DOHH2 (cell line): ENCODE measurements around the gene CLDN34.

Source experiments
- H3F3A ChIP-seq: fragments of 200-600 bp; sonication (generic), shearing (Covaris generic); 2 replicates; pipeline ENCODE4 v1.6.0; 2016; ENCODE audit warnings: antibody characterized with exemption, mild to moderate bottlenecking; ENCODE audit not compliant: control insufficient read depth, insufficient read depth
- H3K27ac ChIP-seq: fragments of 200-600 bp; sonication (generic); 2 replicates; pipeline ENCODE4 v1.5.1; 2014; ENCODE audit warnings: low read depth, mild to moderate bottlenecking, low read length, moderate library complexity
- H3K27me3 ChIP-seq: fragments of 200-600 bp; sonication (generic); 2 replicates; pipeline ENCODE4 v1.6.1; 2014; ENCODE audit warnings: mild to moderate bottlenecking, low read length, mixed read lengths; ENCODE audit not compliant: control insufficient read depth
- H3K36me3 ChIP-seq: fragments of 200-600 bp; sonication (generic); 2 replicates; pipeline ENCODE4 v1.6.1; 2014; ENCODE audit warnings: mild to moderate bottlenecking, low read length, moderate library complexity, mixed read lengths; ENCODE audit not compliant: control insufficient read depth
- H3K4me1 ChIP-seq: fragments of 200-600 bp; sonication (generic); 2 replicates; pipeline ENCODE4 v1.6.1; 2014; ENCODE audit warnings: mild to moderate bottlenecking, low read length, mixed read lengths; ENCODE audit not compliant: control insufficient read depth
- H3K4me2 ChIP-seq: fragments of 200-600 bp; sonication (generic); 2 replicates; pipeline ENCODE4 v1.6.0; 2014; ENCODE audit warnings: mild to moderate bottlenecking, low read length, moderate library complexity
- H3K4me3 ChIP-seq: fragments of 200-600 bp; sonication (generic); 2 replicates; pipeline ENCODE4 v1.5.1; 2014; ENCODE audit warnings: mild to moderate bottlenecking, low read length, mixed read lengths
- H3K79me2 ChIP-seq: fragments of 200-600 bp; sonication (generic); 2 replicates; pipeline ENCODE4 v1.6.1; 2014; ENCODE audit warnings: mild to moderate bottlenecking, low read length, mixed read lengths; ENCODE audit not compliant: control insufficient read depth
- H3K9me2 ChIP-seq: fragments of 200-600 bp; sonication (generic); replicated peaks from 2 replicates; pipeline ENCODE4 v1.6.1; 2014; ENCODE audit warnings: mild to moderate bottlenecking, low read length, mixed read lengths; ENCODE audit not compliant: control insufficient read depth
- H3K9me3 ChIP-seq: fragments of 200-600 bp; sonication (generic); 2 replicates; pipeline ENCODE4 v1.6.1; 2014; ENCODE audit warnings: antibody characterized with exemption, low read length, mixed read lengths; ENCODE audit not compliant: control insufficient read depth, insufficient read depth
- H4K20me1 ChIP-seq: fragments of 200-600 bp; sonication (generic); 2 replicates; pipeline ENCODE4 v1.6.0; 2014; ENCODE audit warnings: low read depth, mild to moderate bottlenecking, antibody characterized with exemption, low read length, moderate library complexity; ENCODE audit not compliant: control insufficient read depth, insufficient read depth
- CTCF ChIP-seq: fragments of 200-600 bp; sonication (generic); IDR thresholded peaks from one replicate; pipeline ENCODE4 v1.5.1; 2014; ENCODE audit warnings: antibody characterized with exemption, mild to moderate bottlenecking, low read depth, low read length; ENCODE audit not compliant: poor library complexity, severe bottlenecking
- EZH2phosphoT487 ChIP-seq: fragments of 200-600 bp; sonication (generic); IDR thresholded peaks from 2 replicates; pipeline ENCODE4 v1.6.1; 2017; ENCODE audit warnings: borderline replicate concordance, mild to moderate bottlenecking, antibody characterized with exemption, low read length, moderate library complexity, mixed read lengths

CLDN34 gene

GRCh38 chrX:9958183-9958582 is 9.0 kb upstream of the CLDN34 start:
- no peaks in the 10 kb centered on the region for H3K36me3 ChIP-seq
- H3K9me3 ChIP-seq = peaks cover under 1% of the 10 kb centered on the region; the same call in 1 of the 2 replicates
- no peaks in the 10 kb centered on the region for H3F3A ChIP-seq
- no peak overlapping the region for H3K27ac ChIP-seq
- no peaks in the 10 kb centered on the region for H3K79me2 ChIP-seq
- no peaks in the 10 kb centered on the region for H3K9me2 ChIP-seq
- H3K27me3 ChIP-seq = no peaks in the 10 kb centered on the region
- H3K4me2 ChIP-seq = peak overlapping the region; percentile 45
- H3K4me3 ChIP-seq = peak overlapping the region; percentile 25
- TF ChIP-seq CTCF (no peak), EZH2phosphoT487 (no peak)
- H4K20me1 ChIP-seq = no peaks in the 10 kb centered on the region
- peaks cover 30% of the 10 kb centered on the region for H3K4me1 ChIP-seq

- Histone ChIP-seq H3K79me2 (no peaks in the 10 kb centered on the region), H3K4me2 (no peak overlapping the region), H3K27ac (no peak overlapping the region), H3K27me3 (no peaks in the 10 kb centered on the region), H3K9me3 (no peaks in the 10 kb centered on the region), H3K4me1 (peaks cover 12% of the 10 kb centered on the region), H3K4me3 (no peak overlapping the region), H3K9me2 (no peaks in the 10 kb centered on the region), H3K36me3 (no peaks in the 10 kb centered on the region), H3F3A (no peaks in the 10 kb centered on the region), H4K20me1 (no peaks in the 10 kb centered on the region)
- no peak for TF ChIP-seq CTCF
- TF ChIP-seq EZH2phosphoT487 = no peak
Observed at GRCh38 chrX:9961750-9962149, 5.4 kb upstream of the CLDN34 start.

GRCh38 chrX:9977635-9978034 is 10.5 kb downstream of the CLDN34 start:
- H3K27me3 ChIP-seq = no peaks in the 10 kb centered on the region
- H3F3A ChIP-seq = 0 out of 2 replicates have a peak, but pooled peaks cover 4% of the 10 kb centered on the region
- H4K20me1 ChIP-seq = no peaks in the 10 kb centered on the region
- no peaks in the 10 kb centered on the region for H3K79me2 ChIP-seq
- H3K4me3 ChIP-seq = no peak overlapping the region
- no peaks in the 10 kb centered on the region for H3K9me3 ChIP-seq
- H3K4me2 ChIP-seq = no peak overlapping the region
- no peak for TF ChIP-seq CTCF
- TF ChIP-seq EZH2phosphoT487 = no peak
- no peaks in the 10 kb centered on the region for H3K36me3 ChIP-seq
- no peak overlapping the region for H3K27ac ChIP-seq
- H3K4me1 ChIP-seq = peaks cover 22% of the 10 kb centered on the region
- H3K9me2 ChIP-seq = no peaks in the 10 kb centered on the region

GRCh38 chrX:9980401-9980800 is 13.2 kb downstream of the CLDN34 start:
- no peaks in the 10 kb centered on the region for H3K79me2 ChIP-seq
- peak overlapping the region; percentile 86 for H3K27ac ChIP-seq
- H3K4me2 ChIP-seq = peak overlapping the region; percentile 59
- H3K4me1 ChIP-seq = peaks cover 22% of the 10 kb centered on the region
- H3K9me3 ChIP-seq = no peaks in the 10 kb centered on the region
- H3K27me3 ChIP-seq = no peaks in the 10 kb centered on the region
- H4K20me1 ChIP-seq = no peaks in the 10 kb centered on the region
- TF ChIP-seq CTCF = no peak
- no peak for TF ChIP-seq EZH2phosphoT487
- H3K4me3 ChIP-seq = no peak overlapping the region; the same call in 1 of the 2 replicates
- H3F3A ChIP-seq = 0 out of 2 replicates have a peak, but pooled peaks cover 4% of the 10 kb centered on the region
- no peaks in the 10 kb centered on the region for H3K9me2 ChIP-seq
- no peaks in the 10 kb centered on the region for H3K36me3 ChIP-seq
